NCI-H2107 (cell line): Measurements from ENCODE around the gene MEF2D.

ENCODE experiments used
- DNase-seq: peaks from one replicate; lab custom pipeline; 2025; lab: John Stamatoyannopoulos, UW

Gene MEF2D

DNA sequence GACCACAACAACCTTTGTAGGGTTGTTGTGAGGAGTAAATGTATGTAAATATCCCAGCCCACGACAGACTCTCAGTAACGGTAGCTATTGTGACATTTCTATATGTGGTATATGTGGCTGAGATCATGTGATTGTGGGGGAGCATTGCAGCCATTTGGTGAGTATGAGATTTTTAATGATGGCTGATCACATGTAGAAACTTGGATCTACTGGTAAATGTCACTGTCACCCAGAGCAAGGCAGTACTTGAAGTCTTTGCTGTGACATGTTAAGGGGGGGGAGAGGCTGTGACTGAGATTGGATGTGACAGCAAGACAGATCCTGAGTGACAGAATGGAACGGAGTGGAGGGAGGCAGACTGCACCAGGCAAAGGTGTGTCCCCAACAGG lies 23.9 kb upstream of the MEF2D start:
- DNase-seq, result no peak

DNA sequence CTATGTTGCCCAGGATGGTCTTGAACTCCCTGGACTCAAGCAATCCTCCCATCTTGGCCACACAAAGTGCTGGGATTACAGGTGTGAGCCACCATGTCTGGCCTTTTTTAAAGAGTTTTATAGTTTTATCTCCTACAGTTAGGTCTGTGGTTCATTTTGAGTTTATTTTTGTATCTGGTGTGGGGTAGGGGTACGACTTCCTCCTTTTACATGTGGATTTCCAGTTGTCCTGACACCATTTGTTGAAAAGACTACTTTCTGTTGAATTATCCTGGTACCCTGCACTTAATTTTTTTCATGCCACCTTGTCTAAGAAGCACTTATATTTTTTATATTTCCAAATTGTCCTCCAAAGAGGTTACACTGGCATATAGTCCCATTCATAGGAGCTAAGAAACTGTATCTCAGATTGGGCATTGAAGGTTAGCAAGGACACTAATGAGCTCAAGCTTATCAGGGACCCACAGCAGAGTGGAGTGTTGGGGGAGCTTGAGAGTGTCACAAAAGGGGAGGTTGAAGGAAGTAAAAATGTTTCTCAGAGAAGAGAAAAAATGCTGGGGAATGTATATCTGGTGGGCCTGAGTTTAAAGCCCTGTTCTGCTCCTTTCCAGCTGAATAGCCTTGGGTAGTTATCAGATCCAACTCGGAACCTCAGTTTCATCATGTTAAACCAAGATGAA lies 23.4 kb upstream of the MEF2D start:
- DNase-seq, result no peak

DNA sequence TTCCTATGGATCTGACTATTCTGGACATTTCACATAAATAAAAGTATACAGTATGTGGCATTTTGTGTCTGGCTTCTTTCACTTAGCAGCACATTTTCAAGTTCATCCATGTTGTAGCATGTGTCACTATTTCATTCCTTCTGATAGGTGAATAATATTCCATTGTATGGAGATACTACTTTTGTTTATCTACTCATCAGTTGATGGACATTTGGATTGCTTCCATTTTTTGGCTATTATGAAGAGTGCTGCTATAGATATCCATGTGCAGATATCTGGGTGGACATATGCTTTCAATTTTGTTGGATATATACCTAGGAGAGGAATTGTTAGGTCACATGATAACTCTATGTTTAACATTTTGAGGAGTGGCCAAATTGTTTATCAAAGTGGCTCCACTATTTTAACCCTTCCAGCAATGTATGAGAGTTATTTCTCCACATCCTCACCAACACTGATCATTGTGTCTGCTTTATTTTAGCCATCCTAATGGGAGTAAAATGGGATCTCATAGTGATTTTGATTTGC lies 21.9 kb upstream of the MEF2D start:
- DNase-seq, result no peak

DNA sequence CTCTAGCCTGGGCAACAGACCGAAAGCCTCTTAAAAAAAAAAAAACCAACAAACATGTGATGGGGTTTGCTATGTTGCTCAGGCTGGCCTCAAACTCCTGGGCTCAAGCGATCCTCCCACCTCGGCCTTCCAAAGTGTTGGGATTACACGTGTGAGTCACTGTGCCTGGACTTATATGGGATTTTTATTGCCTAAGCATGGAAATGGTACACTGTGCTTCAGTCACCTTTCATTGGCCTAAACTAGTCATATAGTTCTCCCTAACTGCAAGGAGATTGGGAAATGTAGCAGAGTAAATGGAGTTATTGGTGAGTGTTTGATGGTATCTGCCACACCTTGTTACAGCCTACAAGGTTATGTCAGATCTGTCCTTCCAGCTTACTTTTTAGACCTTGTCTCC lies 17.2 kb upstream of the MEF2D start:
- no peak for DNase-seq

DNA sequence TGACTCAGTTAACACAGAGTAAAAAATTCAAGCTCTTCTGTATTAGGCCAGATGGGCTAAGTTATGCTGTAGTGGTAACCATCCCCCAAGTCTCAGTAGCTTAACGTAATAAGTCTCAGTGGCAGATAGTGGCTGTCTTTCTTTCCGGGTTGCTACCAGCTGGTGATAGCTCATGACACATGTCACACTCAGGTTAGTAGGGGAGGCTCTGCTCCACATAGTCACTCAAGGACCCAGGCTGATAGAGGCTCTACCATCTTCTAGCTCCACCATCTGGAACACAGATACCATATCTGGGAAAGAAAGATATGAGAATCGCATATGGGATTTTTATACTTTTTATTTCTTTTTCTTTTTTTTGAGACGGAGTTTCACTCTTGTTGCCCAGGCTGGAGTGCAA lies 16.2 kb upstream of the MEF2D start:
- no peak for DNase-seq

DNA sequence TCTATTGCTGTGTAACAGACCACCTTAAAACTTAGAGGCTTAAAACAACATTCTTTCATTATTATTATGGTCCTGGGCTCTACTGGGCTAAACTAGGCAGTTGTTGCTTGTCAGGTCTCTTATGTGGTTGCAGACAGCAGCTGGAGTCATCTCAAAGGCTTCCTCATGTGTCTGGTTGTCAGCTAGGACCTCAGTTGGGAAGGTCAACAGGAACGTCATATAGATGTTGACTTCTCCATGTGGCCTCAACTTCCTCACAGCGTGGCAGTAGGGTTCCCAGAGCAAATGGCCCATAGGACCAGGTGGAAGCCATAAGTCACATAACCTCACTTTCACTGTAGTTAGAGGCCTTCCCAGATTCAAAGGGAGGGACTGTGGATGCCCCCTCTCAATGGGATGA lies 15.4 kb upstream of the MEF2D start:
- DNase-seq, result no peak

DNA sequence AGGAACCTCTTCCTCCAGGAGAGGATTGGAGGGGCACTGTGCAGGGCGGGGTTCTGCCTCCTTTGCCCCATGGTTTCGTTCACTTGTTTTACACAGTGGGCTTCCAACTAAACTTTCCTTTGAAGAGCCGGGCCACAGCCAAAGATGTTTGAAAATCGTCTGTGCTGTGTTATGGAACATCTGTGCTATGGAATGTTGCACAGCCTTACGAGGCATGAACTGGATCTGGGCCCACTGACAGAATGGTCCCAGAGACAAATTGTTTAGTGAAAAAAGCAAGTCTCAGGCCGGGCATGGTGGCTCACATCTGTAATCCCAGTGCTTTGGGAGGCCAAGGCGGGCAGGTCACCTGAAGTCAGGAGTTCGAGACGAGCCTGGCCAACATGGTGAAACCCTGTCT lies 12.6 kb upstream of the MEF2D start:
- DNase-seq, result no peak

DNA sequence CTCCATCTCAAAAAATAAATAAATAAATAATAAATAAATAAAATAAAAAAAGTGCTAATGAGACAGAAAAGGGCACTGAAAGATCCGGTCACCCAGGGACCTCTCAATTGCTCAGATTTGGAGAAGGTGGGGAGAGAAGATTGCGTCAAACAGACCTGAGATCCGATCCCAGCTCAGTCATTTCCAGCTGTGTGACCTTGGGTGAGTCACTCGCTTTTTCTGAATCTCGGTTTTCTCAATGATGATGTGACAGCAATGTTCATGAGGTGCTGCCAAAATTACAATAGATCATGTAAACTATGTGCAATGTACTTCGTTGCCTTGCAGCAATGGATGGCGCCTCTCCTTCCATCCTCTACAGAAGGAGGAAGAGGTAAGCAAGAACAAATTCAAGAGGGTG lies 11.1 kb upstream of the MEF2D start:
- DNase-seq, result no peak

DNA sequence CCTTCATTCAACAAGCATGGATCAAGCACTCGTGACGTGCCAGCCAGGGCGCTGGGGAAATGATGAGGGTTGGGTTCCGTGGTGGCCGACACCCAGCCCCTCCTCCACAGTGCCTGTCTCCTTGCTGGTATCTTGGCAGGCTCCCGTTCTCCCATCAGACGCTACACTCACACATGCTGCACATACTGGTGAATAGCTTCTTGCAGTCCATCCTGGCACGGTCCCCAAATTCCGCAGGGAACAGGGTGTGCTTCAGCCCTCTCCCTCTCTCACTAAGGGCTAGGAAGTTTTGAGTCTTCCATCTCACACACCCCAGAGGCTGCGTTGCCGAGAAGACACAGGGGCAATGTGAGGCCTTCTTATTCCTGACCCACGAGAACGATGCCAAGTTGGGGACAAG lies 10.1 kb upstream of the MEF2D start:
- DNase-seq, result no peak

DNA sequence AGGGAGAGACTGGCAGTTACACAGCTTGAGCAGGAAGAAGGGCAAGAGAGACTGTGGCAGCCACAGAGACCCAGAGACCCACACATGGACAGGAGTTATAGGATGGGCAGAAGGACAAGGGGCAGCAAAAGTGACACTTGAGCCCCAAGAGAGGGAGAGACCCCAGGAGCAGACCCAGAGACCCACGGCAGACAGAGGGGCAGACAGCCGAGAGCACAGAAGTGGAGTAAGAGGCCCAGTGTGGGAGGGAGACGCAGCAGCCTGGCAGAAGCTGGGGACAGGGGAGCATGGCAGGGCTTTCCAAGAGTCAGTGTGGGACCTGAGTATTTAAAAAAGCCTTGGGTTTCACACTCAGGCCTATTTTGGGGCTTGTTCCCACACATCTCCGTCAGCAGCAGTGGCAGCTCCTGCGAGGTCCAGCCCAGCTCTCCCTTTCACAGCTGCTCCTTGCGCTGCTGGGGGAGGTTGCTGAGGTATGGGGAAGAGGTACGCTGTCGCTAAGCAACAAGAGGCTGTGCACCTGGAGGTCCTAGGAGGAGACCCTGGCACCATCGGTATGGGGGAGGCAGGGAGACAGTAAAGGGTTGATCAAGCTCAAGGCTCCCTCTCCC lies 9.0 kb upstream of the MEF2D start:
- no peak for DNase-seq

DNA sequence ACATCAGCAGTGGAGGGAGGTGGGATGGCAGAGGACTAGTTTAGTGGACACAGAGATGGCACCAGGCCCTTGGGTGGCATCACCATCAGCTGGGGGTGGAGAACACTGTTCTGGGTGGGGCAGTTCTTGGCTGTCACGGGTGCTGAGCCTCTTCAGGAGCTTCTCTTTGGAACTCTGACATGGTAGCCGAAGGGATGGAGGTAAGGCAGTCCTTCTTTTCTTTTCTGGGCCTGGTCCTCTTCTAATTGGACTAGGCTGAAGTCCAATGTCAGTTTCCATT lies 8.3 kb upstream of the MEF2D start:
- no peak for DNase-seq

DNA sequence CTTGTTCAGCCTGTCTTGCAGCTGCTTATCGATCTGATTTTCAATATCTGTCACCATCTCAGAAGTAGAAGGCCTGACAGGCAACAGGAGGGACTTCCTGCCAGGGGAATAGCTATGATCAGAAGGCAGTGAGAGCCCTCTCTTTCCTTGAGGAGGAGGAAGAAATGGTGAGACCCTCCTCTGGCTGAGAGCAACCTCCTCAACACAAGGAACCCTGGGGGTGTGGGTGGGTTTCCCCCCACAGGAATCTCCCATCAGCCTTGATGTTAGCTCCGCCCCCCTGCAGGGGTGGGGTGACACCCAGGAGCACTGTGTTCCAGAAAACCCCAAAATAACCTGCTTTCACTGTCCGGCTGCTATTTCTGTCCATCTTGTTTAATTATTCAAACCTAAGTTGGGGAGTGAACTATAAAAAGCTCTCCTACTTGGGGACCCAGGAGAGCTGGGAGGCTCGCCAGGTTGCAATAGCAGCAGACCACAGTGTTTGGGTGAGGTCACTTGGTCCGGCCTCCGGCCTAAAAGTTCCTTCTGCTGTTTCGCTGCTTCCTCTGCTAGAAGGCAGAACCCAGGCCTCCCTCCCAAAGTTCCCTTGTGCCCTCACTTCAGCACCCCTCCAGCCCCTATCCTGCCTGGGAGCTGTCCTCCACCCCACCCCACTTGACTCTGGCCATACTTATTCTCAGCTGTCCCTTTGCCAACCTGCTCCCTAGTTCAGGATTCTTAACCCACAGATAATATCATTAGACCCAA lies 7.8 kb upstream of the MEF2D start:
- DNase-seq, result no peak

DNA sequence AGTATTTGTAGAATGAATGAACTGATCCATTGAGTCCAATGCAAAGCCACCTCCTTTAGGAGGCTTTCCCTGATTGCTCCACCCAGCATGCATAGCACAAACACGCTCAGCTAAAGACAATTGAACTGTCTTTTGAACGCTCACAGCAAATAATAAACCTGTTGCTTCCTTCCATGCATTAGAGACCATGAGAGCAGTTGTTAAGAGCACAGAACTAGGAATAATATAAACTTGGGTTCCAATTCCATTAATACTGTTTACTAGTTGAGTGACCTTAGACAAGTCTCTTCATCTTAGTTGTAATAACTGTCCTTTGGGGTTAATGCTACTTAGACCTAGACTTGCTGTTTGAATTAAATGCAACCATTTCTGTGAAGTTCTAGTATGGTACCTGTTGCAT lies 5.9 kb upstream of the MEF2D start:
- no peak for DNase-seq

DNA sequence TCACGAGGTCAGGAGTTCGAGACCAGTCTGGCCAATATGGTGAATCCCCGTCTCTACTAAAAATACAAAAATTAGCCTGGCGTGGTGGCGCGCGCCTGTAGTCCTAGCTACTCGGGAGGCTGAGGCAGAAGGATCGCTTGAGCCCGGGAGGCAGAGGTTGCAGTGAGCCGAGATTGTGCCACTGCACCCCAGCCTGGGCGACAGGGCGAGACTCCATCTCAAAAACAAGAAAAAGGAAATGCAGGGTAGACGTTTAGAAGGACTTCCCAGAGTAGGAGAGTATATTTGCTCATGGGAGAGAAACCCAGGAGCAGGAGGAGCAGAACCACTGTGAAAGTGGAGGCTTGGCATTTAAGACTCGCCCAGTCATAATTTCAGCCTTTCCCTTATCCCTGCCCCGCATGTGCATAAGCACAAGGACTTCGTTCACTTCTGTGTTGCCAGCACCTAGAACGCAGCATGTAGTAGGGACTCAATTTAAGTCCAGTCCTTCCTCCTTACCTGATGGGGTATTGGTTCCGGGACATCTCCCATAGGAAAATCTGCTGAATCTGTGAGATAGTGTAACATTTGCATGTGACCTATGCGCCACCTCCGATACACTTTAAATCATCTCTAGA lies 5.2 kb upstream of the MEF2D start:
- DNase-seq, result no peak

DNA sequence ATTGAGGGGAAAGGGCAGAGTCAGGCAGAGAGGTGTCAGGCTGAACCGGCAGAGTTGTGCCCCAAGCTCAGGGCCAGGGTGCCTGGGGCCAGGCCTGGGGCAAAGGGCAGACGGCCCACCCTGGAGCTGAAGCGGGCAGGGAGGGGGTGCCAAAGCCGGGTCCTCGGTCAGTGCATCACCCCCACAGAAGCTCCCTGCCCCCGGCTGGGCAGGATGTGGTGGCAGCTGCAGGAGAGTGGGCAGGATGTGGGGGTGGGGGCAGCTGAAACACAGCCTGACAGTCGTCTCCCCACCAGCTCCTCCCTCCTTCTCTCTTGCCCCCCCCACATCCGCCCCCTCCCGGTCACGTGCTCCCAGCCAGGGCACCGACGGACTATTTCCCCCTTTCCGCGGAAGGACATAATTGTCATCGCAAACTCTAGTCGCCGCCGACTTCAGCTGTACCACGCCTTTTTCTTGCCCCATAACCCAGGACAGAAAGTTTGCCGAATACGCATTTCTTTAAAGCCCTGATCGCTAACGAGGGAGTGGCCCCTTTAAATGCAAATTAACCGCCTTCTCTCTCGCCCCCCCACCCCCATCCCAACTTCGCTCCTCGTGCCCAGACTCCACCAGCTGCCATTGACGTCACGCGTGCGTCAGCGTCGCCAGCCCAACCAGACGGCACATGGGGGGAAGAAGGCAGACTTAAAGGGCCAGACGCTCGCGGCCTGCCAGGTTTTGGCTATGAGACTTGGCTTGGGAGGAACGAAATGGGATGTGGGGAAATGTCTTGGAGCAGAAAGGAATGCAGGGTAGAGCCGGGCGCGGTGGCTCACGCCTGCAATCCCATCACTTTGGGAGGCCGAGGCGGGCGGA lies 4.5 kb upstream of the MEF2D start:
- DNase-seq, result peak; percentile 91

DNA sequence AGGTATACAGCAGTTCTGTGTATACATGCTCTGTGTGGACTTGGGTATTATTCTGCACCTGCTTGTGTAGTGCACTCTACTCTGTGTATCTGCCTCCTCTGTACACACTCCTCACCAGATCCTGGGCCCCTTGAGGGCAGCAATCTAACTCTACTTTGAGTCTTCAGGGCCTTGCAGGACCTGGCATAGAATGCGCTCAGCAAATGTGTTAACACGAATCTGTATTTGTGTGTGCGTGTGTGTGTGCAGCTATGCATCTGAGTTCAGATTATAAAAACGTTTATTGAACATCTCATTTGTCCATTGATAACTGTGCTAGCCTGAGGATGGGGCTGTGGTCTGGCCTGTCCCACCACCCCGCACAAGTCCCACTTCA lies 3.9 kb upstream of the MEF2D start:
- no peak for DNase-seq

DNA sequence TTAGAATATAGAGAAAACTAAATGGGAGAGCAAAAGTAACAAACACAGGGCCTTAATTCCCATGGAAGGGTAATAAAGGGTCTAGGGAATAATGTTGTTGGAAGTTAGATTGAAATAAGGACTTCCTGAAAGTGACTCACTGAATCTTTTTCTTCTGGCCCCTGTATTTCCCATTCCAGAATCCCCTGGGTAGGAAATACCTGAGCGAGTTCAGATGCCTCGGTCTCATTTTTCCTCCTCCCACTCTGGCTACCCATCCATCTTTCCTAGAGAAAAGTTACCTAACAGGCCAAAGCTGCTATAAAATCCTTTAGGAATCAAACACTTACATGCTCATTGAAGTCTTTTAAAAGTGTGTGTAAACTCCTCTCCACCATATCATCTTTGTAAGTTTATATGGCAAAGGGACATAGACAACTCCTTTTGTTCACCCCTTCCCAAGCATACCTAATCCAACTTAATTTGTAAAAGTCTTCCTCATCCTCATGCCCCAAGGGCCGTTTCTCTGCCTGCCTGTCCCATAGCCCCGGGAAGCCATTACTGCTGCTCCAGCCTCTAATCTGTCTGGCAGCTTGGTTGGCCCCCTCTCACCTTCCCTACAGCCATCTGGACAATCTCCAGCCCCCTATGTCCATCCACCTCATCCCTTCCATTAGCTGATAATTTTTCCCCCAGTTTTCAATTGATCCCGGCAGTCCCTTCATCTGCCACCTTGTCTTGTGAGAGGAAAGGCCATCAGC lies 3.3 kb upstream of the MEF2D start:
- DNase-seq, result no peak

DNA sequence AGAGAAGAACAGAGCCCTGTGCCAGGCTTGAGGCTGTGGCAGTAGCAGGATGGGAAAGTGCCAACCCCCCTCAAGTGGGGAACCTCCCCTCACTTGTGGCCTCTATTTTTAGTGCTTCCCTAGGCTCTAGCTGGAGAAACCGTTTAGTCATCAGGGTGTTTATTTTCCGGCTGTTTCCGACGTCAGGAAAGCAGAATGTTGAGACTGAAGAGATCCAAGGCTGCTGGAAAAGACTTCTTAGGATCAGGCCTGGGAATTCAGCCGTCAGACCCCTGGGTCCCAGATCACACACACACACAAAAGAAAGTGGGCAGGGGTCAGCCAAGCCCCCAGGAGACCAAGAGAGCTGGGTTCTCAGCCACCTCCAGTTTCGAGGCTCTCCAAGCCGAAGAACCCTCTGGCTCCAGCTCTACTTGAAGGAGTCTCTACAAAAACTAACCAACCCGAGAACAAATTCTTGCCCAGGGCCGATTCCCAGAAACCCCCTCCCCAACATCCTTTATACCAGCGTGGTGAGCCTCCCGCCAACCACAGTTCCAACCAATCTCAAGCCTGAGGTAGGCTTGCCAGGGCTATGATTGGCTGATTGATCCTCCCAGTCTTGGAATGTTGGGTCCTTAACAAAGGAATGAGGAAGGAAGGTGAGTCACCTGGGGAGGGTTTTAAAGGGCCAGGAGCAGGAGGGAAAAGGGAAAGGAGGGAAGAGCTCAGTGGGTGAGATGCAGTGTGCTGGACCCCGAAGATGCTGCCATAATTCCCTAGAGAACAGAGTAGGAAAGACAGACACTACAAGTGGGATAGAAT lies 2.5 kb upstream of the MEF2D start:
- no peak for DNase-seq

DNA sequence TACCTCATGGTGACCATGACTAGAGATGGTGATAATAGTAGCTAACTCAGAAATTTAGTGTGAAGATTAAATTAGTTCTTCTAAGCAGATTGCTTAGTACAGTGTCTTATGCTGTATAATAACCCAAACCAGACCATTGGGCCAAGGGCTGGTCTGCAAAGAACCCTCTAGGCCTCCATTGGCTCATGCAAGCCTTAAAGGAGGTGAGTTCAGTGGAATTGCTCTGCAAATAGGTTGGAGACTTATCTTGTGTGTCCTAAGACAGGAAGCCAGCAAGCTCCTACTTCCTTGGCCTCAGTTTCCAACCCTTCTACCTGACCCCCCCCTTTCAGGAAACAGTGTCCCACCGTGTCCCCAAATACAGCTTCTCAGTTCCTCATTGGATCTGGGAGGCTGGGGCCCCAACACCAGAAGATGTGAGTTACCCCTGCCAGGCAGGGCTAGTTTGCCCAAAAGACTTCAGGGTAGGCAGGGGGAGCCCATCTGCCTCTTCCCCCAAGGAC lies 1.9 kb upstream of the MEF2D start:
- no peak for DNase-seq

DNA sequence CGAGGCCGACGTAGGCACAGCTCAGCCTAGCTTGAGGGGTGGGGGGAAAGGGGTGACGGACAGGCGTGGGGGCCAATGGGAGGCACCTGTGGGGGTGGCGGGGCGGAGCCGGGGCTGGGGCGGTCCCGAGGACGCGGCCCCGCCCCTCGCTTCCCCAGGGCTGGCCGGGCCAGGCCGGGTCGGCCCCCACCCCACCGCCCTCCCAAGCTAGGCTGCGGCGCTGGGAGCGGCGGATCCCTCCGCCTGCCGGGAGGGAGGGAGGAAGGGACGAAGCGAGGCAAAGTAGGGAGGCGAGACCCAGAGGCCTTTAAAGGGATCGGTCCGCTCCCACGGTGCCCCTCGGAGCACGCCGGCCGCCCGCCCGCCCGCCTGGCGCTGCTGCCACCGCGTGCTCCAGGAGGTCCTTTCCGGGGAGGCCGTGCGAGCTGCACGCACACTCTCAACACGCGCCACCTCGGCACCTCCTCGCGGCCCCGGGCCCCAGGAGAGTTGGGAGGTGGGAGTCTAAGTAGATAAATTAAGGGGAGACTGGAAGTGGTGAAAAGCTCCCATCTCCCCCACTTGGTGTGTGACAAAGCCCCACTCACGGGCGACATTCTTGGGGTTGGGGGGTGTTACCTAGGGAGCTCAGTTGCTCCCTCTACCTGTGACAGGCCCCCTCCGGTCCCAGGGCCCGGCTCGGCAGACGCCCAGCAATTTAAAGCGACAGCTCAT lies 375 bp upstream of the MEF2D start:
- peak; percentile 97 for DNase-seq
